ENCODE results near the gene SPEG.
"Not testable (repeated sequence)": the region's sequence is repeated elsewhere in the genome, so short reads cannot be mapped to it uniquely, and the experiment has no call there.

Gene SPEG

DNA sequence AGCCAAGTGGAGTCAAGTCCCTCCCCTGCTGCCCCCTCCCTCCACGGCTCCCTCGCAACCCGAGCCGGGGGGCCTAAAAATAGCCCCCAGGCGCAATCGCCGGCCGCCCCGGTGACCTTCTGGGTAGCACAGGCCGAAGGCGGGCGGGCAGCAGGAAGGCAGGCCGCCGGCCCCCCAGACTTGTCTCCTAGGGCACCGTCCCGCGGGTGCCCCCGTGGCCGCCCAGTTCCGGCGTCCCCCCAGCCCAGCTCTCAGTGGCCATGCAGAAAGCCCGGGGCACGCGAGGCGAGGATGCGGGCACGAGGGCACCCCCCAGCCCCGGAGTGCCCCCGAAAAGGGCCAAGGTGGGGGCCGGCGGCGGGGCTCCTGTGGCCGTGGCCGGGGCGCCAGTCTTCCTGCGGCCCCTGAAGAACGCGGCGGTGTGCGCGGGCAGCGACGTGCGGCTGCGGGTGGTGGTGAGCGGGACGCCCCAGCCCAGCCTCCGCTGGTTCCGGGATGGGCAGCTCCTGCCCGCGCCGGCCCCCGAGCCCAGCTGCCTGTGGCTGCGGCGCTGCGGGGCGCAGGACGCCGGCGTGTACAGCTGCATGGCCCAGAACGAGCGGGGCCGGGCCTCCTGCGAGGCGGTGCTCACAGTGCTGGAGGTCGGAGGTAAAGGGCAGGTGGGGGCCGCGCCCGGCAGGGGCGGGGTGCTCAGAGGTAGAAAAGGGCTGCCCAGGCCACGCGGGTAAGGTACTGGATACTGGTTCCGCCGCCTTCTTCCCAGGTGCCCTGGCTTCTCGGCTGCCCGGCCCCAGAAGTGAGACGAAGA, at the start of gene SPEG:
SPEG (plus strand) TSS at position 126 of the 808 bp plus-strand sequence; CDS start at position 261, 135 bp downstream.
- no peak for DNase-seq (ENCODE audit: low spot score)

GRCh38 chr2:219384859-219385258, 49.8 kb upstream of the SPEG start:
- no peak for DNase-seq (ENCODE audit: low spot score)

- DNase-seq (ENCODE audit: low spot score), result no peak
These were observed 48.6 kb upstream of the SPEG start for GRCh38 chr2:219385958-219386520.

DNA sequence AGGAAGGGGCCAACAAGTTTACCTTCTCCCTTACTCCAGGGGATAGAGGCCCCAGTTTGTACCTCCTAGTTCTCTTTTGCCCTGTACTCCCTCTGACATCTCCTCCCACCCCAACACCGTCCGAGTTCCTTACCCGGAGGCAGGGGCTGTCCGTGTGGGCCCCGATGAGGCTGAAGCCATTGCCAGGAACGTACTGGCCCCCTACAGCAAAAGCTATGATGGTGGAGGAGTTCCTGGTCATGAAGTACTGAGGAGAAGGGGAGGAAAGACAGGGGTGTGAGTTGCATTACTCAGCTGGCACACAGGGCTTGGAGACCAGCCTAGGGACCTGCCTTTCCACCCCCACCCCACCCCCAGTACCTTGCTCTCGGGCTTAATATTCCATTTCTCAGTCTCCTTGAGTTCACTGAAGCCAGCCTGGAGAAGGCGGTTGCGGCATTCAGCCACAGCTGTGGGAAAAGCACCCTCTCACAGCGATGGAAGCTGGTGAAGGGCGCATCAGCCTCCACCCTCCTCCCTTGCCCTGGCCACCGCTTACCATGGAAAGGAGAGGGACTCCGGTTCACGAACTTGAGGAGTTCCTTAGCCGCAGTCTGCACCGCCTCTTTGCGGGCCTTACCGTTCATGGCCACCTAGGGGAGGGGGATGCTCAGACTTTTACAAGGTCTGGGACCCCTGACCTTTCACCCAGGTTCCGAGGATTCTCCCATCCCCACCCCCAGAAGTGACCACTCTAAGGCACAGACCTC, 47.9 kb upstream of the SPEG start:
- DNase-seq (ENCODE audit: low spot score), result no peak

- peak; percentile 90 for DNase-seq (ENCODE audit: low spot score)
These were observed 47.1 kb upstream of the SPEG start, which contains the start of gene DNPEP for GRCh38 chr2:219387306-219388120. TSS of gene DNPEP (minus strand) at chr2:219387912. CDS start at chr2:219387794, 118 bp downstream.

DNA sequence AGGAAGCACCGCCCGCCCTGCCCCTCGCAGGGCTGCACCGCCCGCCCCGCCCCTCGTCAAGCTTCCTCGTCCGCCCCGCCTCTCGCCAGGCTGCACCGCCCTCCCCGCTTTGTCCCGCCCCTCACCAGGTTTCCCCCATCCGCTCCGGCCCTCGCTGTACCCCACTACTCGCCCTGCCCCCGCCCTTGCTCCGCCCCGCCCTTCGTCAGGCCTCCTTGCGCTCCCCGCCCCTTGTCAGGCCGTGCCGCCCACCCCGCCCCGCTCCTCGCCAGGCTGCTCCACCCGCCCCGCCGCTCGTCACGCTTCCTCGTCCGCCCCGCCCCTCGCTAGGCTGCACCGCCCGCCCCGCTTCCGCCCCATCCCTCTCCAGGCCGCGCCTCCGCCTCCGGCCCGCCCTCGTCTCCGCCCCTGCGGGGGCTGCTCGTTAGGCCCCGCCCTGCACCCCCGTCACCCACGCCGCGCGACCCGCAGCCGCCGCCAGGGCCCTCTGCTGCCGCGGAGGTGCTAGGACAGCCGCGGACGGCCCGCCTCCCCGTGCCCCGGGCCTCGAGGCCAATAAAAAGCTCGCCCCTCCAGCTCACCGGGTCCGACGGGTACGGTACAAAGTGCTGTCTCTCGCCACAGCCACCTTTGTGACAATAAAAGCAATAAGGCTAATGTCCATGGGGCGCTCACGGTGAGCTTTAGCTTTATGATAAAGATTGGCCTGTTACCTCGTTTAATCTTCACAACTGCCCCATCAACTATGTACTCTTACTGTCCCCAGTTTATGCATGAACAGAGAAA, 46.3 kb upstream of the SPEG start:
- peak; percentile 91 for DNase-seq (ENCODE audit: low spot score)

- no peak for DNase-seq (ENCODE audit: low spot score)
These were observed 45.8 kb upstream of the SPEG start for GRCh38 chr2:219388907-219389156.

- no peak for DNase-seq (ENCODE audit: low spot score)
These were observed 41.9 kb upstream of the SPEG start for GRCh38 chr2:219392754-219393153.

DNA sequence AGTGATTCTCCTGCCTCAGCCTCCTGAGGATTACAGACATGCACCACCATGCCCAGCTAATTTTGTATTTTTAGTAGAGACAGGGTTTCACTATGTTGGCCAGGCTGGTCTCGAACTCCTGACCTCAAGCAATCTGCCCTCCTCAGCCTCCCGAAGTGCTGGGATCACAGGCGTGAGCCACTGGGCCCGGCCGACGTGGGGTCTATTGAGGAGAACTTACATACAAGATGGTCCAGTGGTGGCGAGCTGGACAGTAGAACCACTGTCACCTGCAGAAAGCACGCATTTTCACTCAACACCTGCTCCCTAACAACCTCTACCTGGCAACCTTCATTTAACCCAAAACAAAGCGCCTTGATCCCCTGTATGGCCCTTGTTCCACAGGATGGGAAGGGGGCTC, 39.6 kb upstream of the SPEG start:
- DNase-seq (ENCODE audit: low spot score), result not testable (repeated sequence)

GRCh38 chr2:219395609-219396008, 39.0 kb upstream of the SPEG start:
- no peak for DNase-seq (ENCODE audit: low spot score)

DNA sequence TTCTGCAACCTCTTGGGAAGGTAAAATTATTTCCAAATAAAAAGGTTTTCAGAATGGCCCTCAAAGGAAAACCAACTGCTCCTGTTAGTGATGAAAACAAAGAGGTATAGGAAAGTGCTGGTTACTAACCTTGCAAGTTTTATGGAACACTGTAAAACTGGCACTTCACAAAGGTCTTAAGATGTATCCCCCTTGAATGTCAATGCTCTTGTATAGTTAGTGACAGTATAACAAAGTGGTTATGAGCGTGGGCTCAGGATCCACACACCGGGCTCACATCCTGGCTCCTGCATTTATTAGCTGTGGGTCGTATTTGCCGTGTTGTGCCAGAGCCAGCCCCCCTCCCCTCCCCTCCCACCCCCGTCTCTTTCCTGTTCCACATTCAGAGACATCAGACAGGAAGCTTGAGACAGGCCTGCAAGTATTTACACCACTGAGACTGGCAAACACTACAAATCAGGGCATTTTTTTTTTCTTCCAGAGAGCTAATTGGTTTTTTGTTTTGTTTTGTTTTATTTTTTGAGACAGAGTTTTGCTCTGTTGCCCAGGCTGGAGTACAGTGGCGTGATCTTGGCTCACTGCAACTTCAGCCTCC, 37.7 kb upstream of the SPEG start:
- DNase-seq (ENCODE audit: low spot score), result no peak

DNA sequence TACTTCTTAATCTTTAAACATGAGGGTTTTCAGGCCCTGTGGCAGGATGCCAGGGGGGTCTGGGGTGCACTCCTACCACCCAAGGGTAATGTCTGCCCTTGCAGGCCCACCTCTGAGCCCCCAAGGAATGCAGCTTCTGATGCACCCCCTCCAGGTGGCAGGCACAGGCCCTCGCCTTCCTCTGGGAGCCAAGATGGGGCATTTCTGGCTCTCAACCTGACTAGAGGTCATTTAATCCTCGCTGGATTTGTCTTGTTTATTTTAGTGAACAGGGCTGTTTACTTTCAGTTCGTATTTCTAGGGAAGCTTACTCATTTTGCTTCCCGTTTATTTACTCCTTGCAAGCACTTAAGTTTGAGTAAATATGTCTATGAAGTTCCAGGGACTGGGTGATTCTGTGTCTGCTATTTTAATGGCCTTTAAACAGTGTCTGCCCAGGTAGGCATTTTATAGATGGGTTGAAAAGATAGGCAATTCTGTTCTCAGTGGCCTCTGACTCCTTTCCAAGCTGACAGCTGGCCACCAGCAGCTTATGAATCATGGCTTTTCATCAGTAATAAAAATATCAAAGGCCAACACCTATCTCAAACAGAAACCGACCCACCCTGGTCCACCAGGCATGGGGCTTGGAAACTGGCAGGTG, 35.8 kb upstream of the SPEG start:
- DNase-seq (ENCODE audit: low spot score), result no peak

DNA sequence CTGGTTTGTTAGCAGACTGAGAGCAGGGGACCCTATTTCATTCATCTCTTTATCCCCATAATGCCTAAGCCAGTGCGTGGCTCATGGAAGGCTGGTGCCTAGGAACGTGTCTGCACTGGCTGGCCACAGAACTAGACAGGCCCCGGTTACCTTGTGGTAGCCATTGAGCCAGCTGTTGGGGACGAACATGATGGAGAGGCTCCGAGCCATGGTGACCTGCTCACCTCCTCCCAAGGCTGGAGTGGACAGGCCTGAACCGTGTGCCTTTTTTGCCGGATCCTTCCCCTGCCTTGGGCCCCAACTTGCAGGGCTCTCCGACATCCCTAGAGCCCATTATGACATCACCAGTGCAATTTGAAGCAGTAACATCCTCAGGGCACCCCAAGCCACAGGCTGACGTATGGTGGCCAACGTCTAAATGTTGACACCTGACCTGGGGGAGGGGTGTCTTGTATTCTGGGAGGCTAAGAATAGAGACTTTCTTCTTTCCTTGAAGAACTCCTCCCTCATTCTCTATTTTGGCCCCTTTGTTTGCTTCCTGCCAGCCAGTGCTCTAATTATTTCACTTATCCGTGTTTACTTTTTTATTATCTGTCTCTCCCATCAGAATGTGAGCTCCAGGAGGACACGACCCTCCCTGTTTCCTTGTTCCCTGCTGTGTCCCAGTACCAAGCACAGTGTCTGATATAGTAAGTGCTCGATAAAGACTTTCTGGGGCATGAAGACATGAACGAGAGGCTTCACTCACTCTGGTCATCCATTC, 34.7 kb upstream of the SPEG start:
- DNase-seq (ENCODE audit: low spot score), result no peak

DNA sequence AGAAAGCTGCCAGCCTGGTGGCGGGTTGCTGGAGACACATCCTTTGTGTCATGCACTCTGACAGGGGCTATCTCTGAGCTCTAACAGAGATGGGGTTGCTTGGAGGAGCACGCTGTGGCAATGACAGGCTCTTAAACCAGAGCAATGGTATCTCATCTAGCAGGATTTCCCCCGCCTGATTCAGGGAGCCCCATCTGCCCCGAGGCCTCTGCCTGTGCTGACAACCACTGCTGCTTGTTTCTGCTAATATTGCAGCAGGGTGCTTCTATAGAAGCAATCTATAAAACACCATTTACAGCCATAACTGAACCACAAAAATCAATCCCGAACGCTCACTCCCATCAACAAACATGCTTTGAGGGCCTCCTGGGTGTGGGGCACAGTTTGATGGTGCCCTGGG, 34.1 kb upstream of the SPEG start:
- no peak for DNase-seq (ENCODE audit: low spot score)

DNA sequence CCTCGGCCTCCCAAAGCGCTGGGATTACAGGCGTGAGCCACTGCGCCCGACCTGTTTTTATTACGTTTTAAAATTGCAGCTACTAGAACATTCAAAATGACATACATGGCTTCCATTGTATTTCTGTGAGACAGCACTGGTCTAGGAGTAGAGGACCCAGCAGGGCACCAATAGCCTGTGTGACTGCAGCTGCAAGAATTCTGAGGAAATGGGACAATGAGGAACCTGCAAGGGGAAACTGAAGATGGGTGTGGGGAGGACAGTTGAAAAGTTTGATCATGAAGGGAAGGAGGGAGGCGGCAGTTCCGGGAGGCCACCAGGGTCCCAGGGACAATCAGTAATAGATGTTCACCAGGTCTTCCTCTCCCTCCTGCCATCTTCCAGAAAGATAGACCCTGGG, 33.0 kb upstream of the SPEG start:
- DNase-seq (ENCODE audit: low spot score), result no peak

DNA sequence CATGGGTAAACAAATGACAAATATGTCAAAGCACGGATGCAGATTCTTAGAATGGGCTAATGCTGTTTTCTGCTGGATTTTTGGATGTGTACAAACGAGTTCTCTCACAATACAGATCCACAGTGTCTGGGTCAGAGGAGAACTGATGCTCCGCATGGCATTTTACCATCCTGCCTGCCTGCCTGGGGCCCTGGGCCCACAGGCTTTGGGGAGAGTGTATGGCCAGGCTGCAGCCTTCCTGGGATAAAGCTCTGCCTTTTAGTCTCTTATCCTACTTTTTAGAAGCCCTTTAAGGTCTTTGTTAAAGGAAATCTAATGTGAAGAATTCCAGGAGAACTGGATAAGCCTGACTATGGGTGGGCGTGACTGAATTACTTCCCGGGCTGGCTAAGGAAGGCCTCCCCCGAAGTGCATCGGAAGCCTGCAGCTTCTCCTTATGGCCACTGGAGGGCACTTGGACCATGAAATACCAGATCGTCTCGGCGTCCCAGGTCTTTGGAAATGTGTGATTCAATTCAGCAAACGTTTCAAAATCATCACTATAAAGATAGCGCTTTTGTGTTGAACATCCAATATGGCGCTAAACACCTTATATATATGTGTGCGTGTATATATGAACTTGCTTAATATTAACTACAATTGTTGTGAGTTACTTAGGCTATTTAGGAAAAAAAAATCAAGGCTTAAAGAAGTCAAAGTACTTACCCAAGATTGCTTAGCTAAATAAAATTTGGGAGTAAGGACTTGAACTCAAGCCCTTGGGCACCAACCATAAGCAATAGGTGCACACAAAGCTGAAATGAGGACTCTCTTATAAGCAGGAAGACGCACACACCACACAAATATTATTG, 31.8 kb upstream of the SPEG start:
- peak; percentile 72 for DNase-seq (ENCODE audit: low spot score)

- no peak for DNase-seq (ENCODE audit: low spot score)
These were observed 30.8 kb upstream of the SPEG start for GRCh38 chr2:219403861-219404260.

- DNase-seq (ENCODE audit: low spot score), result no peak
These were observed 30.2 kb upstream of the SPEG start for GRCh38 chr2:219404291-219404910.

- no peak for DNase-seq (ENCODE audit: low spot score)
These were observed 29.7 kb upstream of the SPEG start for GRCh38 chr2:219404954-219405353.
